ENCODE data around the gene CCDC91.
"Not testable (repeated sequence)": the region's sequence is repeated elsewhere in the genome, so short reads cannot be mapped to it uniquely, and the experiment has no call there.

CCDC91 gene

GRCh38 chr12:28290262-28290661, 100.0 kb downstream of the CCDC91 start:
- no peak for DNase-seq (ENCODE audit: low read depth in 2 of 2)

- no peak for DNase-seq (ENCODE audit: low read depth in 2 of 2)
Measured at GRCh38 chr12:28292699-28293098, 102.4 kb downstream of the CCDC91 start.

DNA sequence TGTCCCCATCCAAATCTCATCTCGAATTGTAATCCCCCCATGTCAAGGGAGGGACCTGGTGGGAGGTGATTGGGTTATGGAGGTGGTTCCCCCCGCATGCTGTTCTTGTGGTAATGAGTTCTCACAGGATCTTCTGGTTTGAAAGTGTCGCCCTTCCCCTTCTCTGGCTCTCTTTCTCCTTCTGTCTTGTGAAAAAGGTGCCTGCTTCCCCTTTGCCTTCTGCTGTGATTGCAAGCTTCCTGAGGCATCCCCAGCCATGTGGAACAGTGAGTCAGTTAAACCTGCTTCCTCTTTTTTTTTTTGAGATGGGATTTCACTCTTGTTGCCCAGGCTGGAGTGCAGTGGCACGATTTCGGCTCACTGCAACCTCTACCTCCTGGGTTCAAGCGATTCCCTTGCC, 104.0 kb downstream of the CCDC91 start:
- DNase-seq (ENCODE audit: low read depth in 2 of 2): no peak

- DNase-seq (ENCODE audit: low read depth in 2 of 2): no peak
Measured at GRCh38 chr12:28296287-28296686, 106.0 kb downstream of the CCDC91 start.

- DNase-seq (ENCODE audit: low read depth in 2 of 2): no peak
Measured at GRCh38 chr12:28303192-28303591, 112.9 kb downstream of the CCDC91 start.

DNA sequence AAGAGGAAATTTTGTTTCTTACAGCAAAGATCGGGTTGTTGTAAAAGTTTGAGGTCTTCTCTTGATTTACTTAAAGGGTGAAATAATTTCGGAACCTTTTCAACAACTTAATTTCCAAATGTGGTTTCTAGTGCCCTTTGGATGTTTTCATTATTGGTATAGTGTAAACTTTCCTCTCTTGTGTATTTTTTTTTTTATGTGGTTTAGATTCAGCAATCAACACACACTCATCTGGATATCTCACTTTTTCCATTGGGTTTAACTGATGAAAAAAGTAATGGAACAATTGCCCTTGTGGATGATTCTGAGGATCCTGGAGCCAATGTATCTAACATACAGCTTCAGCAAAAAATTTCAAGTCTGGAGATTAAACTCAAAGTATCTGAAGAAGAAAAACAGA, 116.3 kb downstream of the CCDC91 start:
- no peak for DNase-seq (ENCODE audit: low read depth in 2 of 2)

DNA sequence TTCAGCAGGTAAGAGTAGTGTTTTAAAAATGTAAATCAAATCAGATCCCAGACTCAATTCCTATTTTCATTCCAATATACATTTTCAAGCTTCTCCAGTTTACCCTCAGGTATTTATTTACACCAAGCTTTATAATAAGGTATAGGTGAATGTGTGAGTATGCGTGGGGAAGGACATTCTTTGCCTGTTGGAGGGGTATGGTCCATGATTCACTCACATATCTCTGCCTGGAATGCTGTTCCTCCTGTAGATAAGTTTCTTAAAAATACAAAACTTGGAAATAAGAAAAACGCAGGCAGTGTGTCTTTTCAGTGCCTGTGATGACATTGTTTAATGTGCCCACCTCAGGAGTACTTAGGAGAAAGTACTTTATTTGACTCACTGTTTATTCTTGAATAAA, 118.6 kb downstream of the CCDC91 start:
- no peak for DNase-seq (ENCODE audit: low read depth in 2 of 2)

DNA sequence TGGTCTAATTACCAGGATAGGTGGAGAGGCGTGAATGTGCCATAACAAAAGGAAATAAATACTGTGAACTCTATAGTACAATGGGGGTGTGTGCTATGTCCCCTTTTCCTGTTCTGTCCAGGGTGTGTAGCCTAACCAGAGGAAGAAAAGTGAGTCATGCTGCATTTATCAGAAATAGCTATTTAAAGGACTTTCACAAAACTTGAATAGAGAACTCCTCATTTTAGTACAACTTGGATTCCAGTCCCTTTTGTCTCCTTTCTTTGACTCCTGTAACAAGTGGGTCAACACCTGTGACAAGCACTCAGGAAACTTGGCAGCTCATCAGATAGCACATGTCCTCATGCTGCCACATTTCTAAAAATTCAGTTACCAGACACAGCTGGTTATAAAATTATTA, 123.4 kb downstream of the CCDC91 start:
- DNase-seq (ENCODE audit: low read depth in 2 of 2): no peak

GRCh38 chr12:28316049-28316448, 125.8 kb downstream of the CCDC91 start:
- DNase-seq (ENCODE audit: low read depth in 2 of 2): no peak

DNA sequence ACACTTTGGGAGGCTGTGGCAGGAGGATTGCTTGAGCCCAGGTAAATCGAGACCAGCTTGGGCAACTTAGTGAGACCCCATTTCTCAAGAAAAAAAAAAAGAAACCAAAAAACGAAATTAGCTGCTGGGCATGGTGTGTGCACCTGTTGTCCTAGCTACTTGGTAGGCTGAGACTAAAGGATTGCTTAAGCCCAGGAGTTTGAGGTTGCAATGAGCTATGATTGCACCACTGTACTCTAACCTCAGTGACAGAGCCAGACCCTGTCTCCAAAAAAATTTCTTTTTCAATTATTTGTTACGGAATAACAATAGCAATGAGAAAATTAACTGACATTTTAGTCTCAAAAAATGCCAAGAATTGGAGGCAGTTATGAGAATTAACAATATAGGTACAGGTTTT, 128.0 kb downstream of the CCDC91 start:
- DNase-seq (ENCODE audit: low read depth in 2 of 2): no peak

DNA sequence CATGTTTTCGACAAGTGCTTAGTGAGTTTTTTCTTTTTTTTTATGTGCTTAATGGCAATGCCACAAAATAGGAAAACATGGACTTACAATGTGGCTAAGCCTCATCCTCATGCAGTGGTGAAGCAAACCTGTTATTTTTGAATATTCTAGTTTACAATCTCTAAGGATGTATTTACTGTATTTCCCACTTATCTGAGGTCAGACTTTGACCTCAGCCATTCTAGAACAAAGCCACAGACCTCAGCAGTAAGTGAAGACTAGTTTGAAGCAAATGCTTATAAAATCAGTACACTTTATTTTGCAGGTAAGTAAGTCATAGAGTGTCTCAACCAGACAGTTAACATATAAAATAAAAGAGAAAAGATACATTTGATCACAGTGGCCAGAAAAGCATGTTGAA, 130.1 kb downstream of the CCDC91 start:
- DNase-seq (ENCODE audit: low read depth in 2 of 2): no peak

GRCh38 chr12:28327722-28328121, 137.5 kb downstream of the CCDC91 start:
- no peak for DNase-seq (ENCODE audit: low read depth in 2 of 2)

DNA sequence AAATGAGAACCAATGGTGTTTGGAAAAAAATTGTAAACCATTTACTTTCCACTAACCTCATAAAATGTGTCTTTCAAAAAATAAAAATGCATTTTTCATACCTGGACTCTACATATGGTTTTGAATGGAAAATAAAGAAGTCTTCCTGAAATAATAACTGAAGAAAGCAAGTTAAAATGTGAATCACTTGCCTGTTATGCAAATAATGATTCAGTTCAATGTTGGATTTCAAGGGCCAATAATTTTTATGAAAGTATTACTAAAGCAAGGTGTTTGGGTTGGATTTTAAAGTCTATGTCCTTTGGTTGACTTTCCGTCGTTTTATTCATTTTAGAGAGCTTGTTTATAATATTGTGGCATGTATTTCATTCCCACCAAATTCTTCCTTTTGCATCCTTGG, 138.7 kb downstream of the CCDC91 start:
- no peak for DNase-seq (ENCODE audit: low read depth in 2 of 2)

DNA sequence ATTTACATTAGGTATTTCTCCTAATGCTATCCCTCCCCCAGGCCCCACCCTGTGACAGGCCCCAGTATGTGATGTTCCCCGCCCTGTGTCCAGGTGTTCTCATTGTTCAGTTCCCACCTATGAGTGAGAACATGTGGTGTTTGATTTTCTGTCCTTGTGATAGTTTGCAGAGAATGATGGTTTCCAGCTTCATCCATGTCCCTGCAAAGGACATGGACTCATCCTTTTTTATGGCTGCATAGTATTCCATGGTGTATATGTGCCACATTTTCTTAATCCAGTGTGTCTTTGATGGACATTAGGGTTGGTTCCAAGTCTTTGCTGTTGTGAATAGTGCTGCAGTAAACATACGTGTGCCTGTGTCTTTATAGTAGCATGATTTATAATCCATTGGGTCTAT, 139.5 kb downstream of the CCDC91 start:
- DNase-seq (ENCODE audit: low read depth in 2 of 2): not testable (repeated sequence)

DNA sequence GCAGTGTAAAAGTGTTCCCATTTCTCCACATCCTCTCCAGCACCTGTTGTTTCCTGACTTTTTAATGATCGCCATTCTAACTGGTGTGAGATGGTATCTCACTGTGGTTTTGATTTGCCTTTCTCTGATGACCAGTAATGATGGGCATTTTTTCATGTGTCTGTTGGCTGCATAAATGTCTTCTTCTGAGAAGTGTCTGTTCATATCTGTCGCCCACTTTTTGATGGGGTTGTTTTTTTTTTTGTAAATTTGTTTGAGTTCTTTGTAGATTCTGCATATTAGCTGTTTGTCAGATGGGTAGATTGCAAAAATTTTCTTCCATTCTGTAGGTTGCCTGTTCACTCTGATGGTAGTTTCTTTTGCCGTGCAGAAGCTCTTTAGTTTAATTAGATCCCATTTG, 140.0 kb downstream of the CCDC91 start:
- not testable (repeated sequence) for DNase-seq (ENCODE audit: low read depth in 2 of 2)

DNA sequence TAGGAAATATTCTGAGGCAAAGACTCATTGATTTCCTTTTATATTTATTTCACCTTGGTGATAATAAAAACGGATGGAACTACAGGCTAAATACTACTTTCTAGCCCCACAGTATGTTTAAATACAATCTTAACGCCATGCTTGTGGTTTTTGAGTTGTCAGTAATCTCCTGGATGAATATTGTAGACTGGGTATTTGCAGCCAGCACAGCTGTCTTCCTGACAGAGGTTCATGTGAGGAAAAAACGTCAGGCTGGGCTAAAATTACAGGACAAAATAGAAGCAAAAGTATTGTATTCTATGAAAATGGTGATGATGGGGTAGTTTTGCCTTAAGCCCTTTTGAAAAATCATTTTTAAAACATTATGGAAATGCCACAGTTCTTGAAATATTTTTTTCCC, 140.9 kb downstream of the CCDC91 start:
- no peak for DNase-seq (ENCODE audit: low read depth in 2 of 2)

- DNase-seq (ENCODE audit: low read depth in 2 of 2): no peak
Measured at GRCh38 chr12:28340261-28341045, 150.2 kb downstream of the CCDC91 start.

DNA sequence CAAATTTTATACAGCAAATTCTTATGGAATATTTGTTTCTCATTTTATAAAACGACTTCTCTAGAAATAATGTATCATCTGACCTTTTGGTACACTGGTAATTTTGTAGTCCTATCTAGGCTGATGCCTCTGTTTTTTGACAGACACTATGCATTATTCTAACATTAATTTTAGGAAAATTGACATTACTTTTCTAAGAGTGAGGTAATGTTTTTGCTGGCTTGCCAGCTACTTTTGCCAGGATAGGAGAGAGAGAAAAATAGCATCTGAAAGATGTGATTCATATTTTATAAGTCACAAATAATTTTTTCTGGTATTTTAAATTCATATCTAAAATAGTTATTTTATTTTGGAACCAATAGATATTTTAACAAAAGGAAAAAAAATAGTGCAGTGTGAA, 153.5 kb downstream of the CCDC91 start:
- no peak for DNase-seq (ENCODE audit: low read depth in 2 of 2)

DNA sequence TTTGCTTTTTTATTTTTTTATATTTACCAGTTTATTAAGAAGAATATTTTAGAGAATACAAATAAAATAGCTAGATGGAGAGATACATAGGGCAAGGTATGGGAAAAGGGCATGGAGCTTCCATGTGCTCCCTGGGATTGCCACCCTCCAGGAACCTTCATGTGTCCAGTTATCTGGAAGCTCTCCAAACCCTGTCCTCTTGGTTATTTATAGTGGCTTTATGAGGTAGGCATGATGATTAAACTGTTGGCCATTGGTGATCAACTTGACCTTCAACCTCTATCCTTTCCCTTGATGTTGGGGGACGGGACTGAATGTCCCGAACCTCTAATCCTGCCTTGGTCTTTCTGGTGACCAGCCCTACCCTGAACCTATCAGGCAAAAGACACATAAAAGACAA, 156.3 kb downstream of the CCDC91 start:
- DNase-seq (ENCODE audit: low read depth in 2 of 2): no peak

GRCh38 chr12:28349196-28349595, 158.9 kb downstream of the CCDC91 start:
- no peak for DNase-seq (ENCODE audit: low read depth in 2 of 2)

DNA sequence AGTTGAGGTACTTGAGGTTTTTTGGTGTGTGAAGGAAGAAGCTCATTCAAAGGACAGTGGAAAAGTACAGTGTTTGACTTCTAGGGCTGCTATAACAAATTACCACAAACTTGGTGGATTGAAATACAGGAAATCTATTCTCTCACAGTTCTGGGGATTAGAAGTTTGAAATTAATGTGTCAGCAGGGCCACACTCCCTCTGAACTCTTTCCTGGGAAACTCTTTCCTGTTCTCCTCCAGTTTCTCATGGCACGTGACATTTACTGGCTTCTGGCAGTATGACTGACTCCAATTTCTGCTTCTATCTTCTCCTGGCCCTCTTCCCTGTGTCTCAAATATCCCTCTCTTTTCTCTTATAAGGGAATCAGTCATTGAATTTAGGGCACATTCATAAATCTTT, 160.2 kb downstream of the CCDC91 start:
- DNase-seq (ENCODE audit: low read depth in 2 of 2): no peak

DNA sequence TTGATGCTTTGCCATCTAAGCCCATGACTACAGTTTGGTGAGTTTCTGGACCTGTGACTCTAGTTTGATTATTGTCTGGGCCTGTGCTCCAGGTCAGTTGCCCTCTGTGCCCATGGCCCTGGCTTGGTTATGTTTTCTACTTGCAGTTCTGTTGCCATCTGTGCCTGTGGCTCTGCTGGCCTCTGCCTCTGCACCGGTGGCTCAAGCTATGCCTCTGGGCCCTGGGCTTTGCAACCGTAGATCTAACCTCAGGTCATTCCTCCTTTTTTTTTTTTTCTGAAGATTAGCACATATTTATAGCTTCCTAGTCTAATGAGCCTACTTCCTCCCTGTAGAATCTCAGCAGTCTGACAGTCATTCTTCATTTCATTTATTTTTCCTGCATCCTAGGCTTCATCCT, 161.2 kb downstream of the CCDC91 start:
- no peak for DNase-seq (ENCODE audit: low read depth in 2 of 2)

DNA sequence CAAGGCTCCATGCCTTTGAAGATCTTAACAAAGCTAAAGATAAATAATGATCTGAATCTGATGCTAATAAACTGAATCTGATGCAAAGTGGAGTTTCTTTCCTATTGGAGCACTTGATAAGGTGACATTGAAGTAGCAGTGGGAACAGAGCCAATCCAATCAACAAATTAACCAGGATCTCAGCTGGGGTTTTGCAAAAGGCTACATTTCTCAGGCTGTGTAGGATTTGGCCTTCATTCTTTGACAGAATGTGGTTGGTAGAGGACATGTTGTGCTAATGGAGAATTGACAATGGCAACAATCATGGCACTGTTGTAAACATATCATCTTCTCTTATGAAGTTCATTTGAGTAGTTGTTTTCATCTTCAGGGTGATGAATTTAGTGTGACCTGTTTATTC, 164.9 kb downstream of the CCDC91 start:
- DNase-seq (ENCODE audit: low read depth in 2 of 2): no peak

- no peak for DNase-seq (ENCODE audit: low read depth in 2 of 2)
Measured at GRCh38 chr12:28360253-28360652, 170.0 kb downstream of the CCDC91 start.

Data from fibroblast of skin of left biceps (primary cell).